HepG2 (cell line): ENCODE data around the gene VPS25. TPM values are rescaled to one million over a fixed set of nuclear protein-coding genes. Genes with fewer than 3 reads are reported as not detected.

ENCODE experiments used
- CHCHD3 ChIP-seq: sonication (generic); formaldehyde crosslinking; IDR thresholded peaks from 2 replicates; pipeline ENCODE4 v1.8.0; 2022; ENCODE audit warnings: mild to moderate bottlenecking, missing genetic modification reagents, moderate library complexity
- E2F2 ChIP-seq: sonication (generic); formaldehyde crosslinking; IDR thresholded peaks from 2 replicates; pipeline ENCODE4 v1.4.0; 2020; ENCODE audit warnings: missing genetic modification reagents, borderline replicate concordance
- GTF3A ChIP-seq: sonication (generic); formaldehyde crosslinking; conservative IDR thresholded peaks from 2 replicates; pipeline ENCODE4 v1.4.0; 2020; ENCODE audit warnings: mild to moderate bottlenecking, missing genetic modification reagents
- HMG20A ChIP-seq: IDR thresholded peaks from 2 replicates; pipeline ENCODE4 v1.6.1; 2016; ENCODE audit warnings: borderline replicate concordance
- KDM4B ChIP-seq: sonication (generic); formaldehyde crosslinking; IDR thresholded peaks from 2 replicates; pipeline ENCODE4 v1.4.0; 2020; ENCODE audit warnings: missing genetic modification reagents
- NFE2L2 ChIP-seq: fragments of 150-350 bp; IDR thresholded peaks from 2 replicates; pipeline ENCODE4 v1.6.1; 2014; ENCODE audit warnings: low read length
- PAXIP1 ChIP-seq: sonication (generic); formaldehyde crosslinking; conservative IDR thresholded peaks from 2 replicates; pipeline ENCODE4 v1.4.0; 2020; ENCODE audit warnings: mild to moderate bottlenecking, missing genetic modification reagents, moderate library complexity
- RCOR2 ChIP-seq: IDR thresholded peaks from 2 replicates; pipeline ENCODE4 v1.6.1; 2016; ENCODE audit warnings: missing biosample characterization, missing genetic modification reagents
- RELA ChIP-seq: sonication (generic); formaldehyde crosslinking; IDR thresholded peaks from 2 replicates; pipeline ENCODE4 v1.4.0; 2020; ENCODE audit warnings: missing genetic modification reagents
- SKI ChIP-seq: fragments of 450-650 bp; IDR thresholded peaks from one replicate; pipeline ENCODE4 v1.6.1; 2018; ENCODE audit warnings: mild to moderate bottlenecking; ENCODE audit not compliant: partially characterized antibody
- SOX5 ChIP-seq: IDR thresholded peaks from 2 replicates; pipeline ENCODE4 v1.6.1; 2016; ENCODE audit warnings: borderline replicate concordance
- SP1 ChIP-seq, 2 experiments: fragments of 450-650 bp in 1 of 2; sonication (generic) in 1 of 2; formaldehyde crosslinking in 1 of 2; IDR thresholded peaks; 2 replicates each; pipeline versions ENCODE4 v1.4.0 to v1.6.1; 2016 to 2020; ENCODE audit warnings: missing genetic modification reagents in 1 of 2
- TARDBP ChIP-seq: sonication (generic); formaldehyde crosslinking; IDR thresholded peaks from 2 replicates; pipeline ENCODE4 v1.8.0; 2022; ENCODE audit warnings: mild to moderate bottlenecking, missing genetic modification reagents
- THAP9 ChIP-seq: sonication (generic); formaldehyde crosslinking; IDR thresholded peaks from 2 replicates; pipeline ENCODE4; 2020; ENCODE audit warnings: missing genetic modification reagents, mild to moderate bottlenecking, borderline replicate concordance
- ZC3H4 ChIP-seq: sonication (generic); formaldehyde crosslinking; IDR thresholded peaks from 2 replicates; pipeline ENCODE4 v1.4.0; 2020; ENCODE audit warnings: missing genetic modification reagents, borderline replicate concordance
- ZFYVE20 ChIP-seq: sonication (generic); formaldehyde crosslinking; IDR thresholded peaks from 2 replicates; pipeline ENCODE4 v1.8.0; 2023; ENCODE audit warnings: low read depth, mild to moderate bottlenecking, moderate library complexity, missing genetic modification reagents, borderline replicate concordance
- ZKSCAN5 ChIP-seq: sonication (generic); formaldehyde crosslinking; IDR thresholded peaks from 2 replicates; pipeline ENCODE4 v1.5.1; 2020; ENCODE audit warnings: mild to moderate bottlenecking, missing genetic modification reagents
- ZNF562 ChIP-seq: sonication (generic); formaldehyde crosslinking; IDR thresholded peaks from 2 replicates; pipeline ENCODE4 v1.8.0; 2022; ENCODE audit warnings: missing genetic modification reagents, borderline replicate concordance
- ZNF670 ChIP-seq: sonication (generic); formaldehyde crosslinking; IDR thresholded peaks from 2 replicates; pipeline ENCODE4 v1.8.0; 2022; ENCODE audit warnings: mild to moderate bottlenecking, missing genetic modification reagents, borderline replicate concordance
- ZNF747 ChIP-seq: sonication (generic); formaldehyde crosslinking; IDR thresholded peaks from 2 replicates; pipeline ENCODE4 v1.8.1; 2023; ENCODE audit warnings: missing genetic modification reagents, mild to moderate bottlenecking, borderline replicate concordance
- ZNF878 ChIP-seq: sonication (generic); formaldehyde crosslinking; IDR thresholded peaks from 2 replicates; pipeline ENCODE4 v1.8.1; 2023; ENCODE audit warnings: mild to moderate bottlenecking, missing genetic modification reagents, moderate library complexity
- ZSCAN30 ChIP-seq: sonication (generic); formaldehyde crosslinking; IDR thresholded peaks from 2 replicates; pipeline ENCODE4 v1.5.0; 2020; ENCODE audit warnings: mild to moderate bottlenecking, missing genetic modification reagents
- polyA plus RNA-seq, 8 experiments: library from polyadenylated mRNA; depleted of rRNA in 3 of 8; stranded (reverse) in 7 of 8; unstranded in 1 of 8; fragments of >200 nt; fragmentation: Illumina TruSeq in 4 of 8; extraction: Trizol in 4 of 8; gene quantifications; 2 replicates each; pipeline versions ENCODE4 v1.2.1 to v1.2.3, GENCODE V29; 2011 to 2016; ENCODE audit warnings: low read depth in 4 of 8, missing spikeins in 1 of 8, mixed read lengths in 1 of 8; ENCODE audit not compliant: insufficient read depth in 1 of 8
- total RNA-seq, 5 experiments: library from RNA; depleted of rRNA; stranded (reverse); fragments of >200 nt; fragmentation: Illumina TruSeq; extraction: Trizol; gene quantifications; 2 replicates each; pipeline ENCODE4 v1.2.3, GENCODE V29; 2016; ENCODE audit warnings: low read depth in 1 of 5

VPS25 gene
- total and polyA plus RNA-seq, 2 of the 13 experiments (the other 11 are each of a cell fraction or from before 2014, with no cell fraction given) = 161 to 249 TPM

- TF ChIP-seq SOX5 (no peak; the same call in 1 of the 2 replicates), THAP9 (CRISPR knock-in tag) (no peak; the same call in 1 of the 2 replicates), ZNF747 (CRISPR knock-in tag) (no peak), SKI (no peak), RCOR2 (CRISPR knock-in tag) (no peak), ZNF878 (CRISPR knock-in tag) (no peak), KDM4B (CRISPR knock-in tag) (no peak; the same call in 1 of the 2 replicates), TARDBP (no peak; the same call in none of the 2 replicates), ZFYVE20 (no peak), HMG20A (CRISPR knock-in tag) (no peak), E2F2 (CRISPR knock-in tag) (no peak; the same call in 1 of the 2 replicates), CHCHD3 (CRISPR knock-in tag) (no peak), ZNF562 (CRISPR knock-in tag) (no peak), ZSCAN30 (no peak), NFE2L2 (no peak), GTF3A (CRISPR knock-in tag) (no peak), ZNF670 (CRISPR knock-in tag) (no peak), ZKSCAN5 (CRISPR knock-in tag) (no peak), RELA (CRISPR knock-in tag) (no peak; the same call in 1 of the 2 replicates), ZC3H4 (CRISPR knock-in tag) (no peak; the same call in 1 of the 2 replicates), PAXIP1 (no peak), SP1 (IDR thresholded peaks at IDR 0.05) (no peak), SP1 (CRISPR knock-in tag; IDR thresholded peaks at IDR 0.05) (no peak)
Measured at GRCh38 chr17:42744283-42744805, 28.9 kb upstream of the VPS25 start (continued).
